Measurements from ENCODE around the gene CYBC1.

DNA sequence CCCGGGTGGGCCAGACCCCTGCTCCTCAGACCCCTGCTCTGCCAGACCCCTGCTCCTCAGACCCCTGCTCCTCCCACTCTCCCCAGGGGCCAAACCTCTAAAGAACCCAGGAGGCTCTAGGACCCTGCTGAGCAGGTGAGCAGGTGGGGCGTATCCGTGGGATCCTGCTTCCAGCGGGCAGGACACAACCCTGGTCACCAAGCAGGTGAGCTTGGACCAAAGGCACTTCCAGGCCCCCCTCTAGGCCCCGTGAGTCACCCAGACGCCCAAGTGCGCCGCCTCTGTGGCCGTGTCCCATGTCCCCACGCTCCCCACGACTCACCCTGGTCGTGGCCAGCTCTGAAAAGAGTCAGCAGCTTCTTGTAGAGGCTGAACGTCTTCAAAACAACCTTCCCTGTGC, 5.0 kb downstream of the CYBC1 start:
- TF ChIP-seq BHLHE40 (IDR thresholded peaks at IDR 0.05; ENCODE audit: borderline replicate concordance) (no peak), SUZ12 (IDR thresholded peaks at IDR 0.05) (no peak), HDGF (IDR thresholded peaks at IDR 0.05; ENCODE audit: borderline replicate concordance) (no peak), FOXM1 (IDR thresholded peaks at IDR 0.05; ENCODE audit: borderline replicate concordance) (no peak)

All from HEK293T (cell line).